H1 (cell line): ENCODE results near the gene TTYH2. TPM values are rescaled to one million over a fixed set of nuclear protein-coding genes. Genes with fewer than 3 reads are reported as not detected.

Source experiments
- ATF2 ChIP-seq: IDR thresholded peaks from 2 replicates; pipeline ENCODE4 v1.6.1; 2012; ENCODE audit warnings: low read length, inconsistent platforms
- CHD7 ChIP-seq: fragments of 300-600 bp; sonication (generic); IDR thresholded peaks from 2 replicates; pipeline ENCODE4 v1.7.1; 2012; ENCODE audit warnings: low read length, moderate library complexity, mild to moderate bottlenecking, inconsistent platforms; ENCODE audit not compliant: insufficient replicate concordance
- polyA plus RNA-seq, 7 experiments: library from polyadenylated mRNA; depleted of rRNA in 3 of 7; stranded (reverse) in 5 of 7; unstranded in 2 of 7; fragments of >200 nt in 5 of 7; fragments of 200-250 nt in 2 of 7; gene quantifications; 1 replicate in 5 of 7; 2 replicates in 1 of 7; 4 replicates in 1 of 7; pipeline versions ENCODE4 v1.2.1 to v1.2.3, GENCODE V29; 2011 to 2013; ENCODE audit warnings: missing spikeins in 2 of 7, mixed read lengths in 2 of 7
- total RNA-seq: library from RNA; stranded (reverse); fragmentation: NEBNext Ultra II Directional; extraction: Animal tissue kit (Norgen Biotek cat#: 25700); gene quantifications from 2 replicates; pipeline ENCODE4 v1.2.1, GENCODE V29; 2021

The TTYH2 gene
- total and polyA plus RNA-seq, 2 of the 8 experiments (the other 6 are each of a cell fraction or from before 2014, with no cell fraction given) = 3.2 to 9.2 TPM

DNA sequence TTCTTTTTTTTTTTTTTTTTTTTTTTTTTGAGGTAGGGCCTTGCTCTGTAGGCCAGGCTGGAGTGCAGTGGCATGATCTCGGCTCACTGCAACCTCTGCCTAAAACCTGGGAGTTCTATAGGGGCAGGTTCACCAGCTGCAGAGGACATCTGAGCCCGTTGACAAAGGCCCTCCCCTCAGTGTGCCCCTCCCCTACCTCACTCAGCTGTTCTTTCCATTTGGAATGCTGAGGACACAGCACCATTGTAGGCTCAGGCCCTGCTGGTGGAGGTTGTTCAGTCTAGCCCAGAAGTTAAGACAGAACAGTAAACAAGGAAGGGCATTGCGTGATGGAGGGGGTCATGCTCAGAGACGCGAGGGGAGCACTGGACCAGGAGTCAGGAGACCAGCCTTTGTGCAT lies 90.8 kb downstream of the TTYH2 start (continued):
- TF ChIP-seq CHD7 (no peak), ATF2 (no peak)
